PC-3 (cell line): ENCODE data around the gene ZBTB7B.

Experiments used
- CTCF ChIP-seq: fragments of 300-600 bp; sonication (generic); conservative IDR thresholded peaks from 2 replicates; pipeline ENCODE4 v1.5.1; 2017; ENCODE audit warnings: antibody characterized with exemption, low read depth, mild to moderate bottlenecking, low read length
- EZH2 ChIP-seq: fragments of 300-600 bp; sonication (generic); IDR thresholded peaks from one replicate; pipeline ENCODE4 v1.6.1; 2017; ENCODE audit warnings: antibody characterized with exemption, mild to moderate bottlenecking, low read length; ENCODE audit not compliant: unreplicated experiment
- EZH2phosphoT487 ChIP-seq: fragments of 300-600 bp; sonication (generic); IDR thresholded peaks from 2 replicates; pipeline ENCODE4 v1.6.1; 2018; ENCODE audit warnings: mild to moderate bottlenecking, antibody characterized with exemption, low read length, borderline replicate concordance

GRCh38 chr1:155035936-155036335 lies 33.3 kb downstream of the ZBTB7B start:
- TF ChIP-seq CTCF (no peak), EZH2 (no peak), EZH2phosphoT487 (no peak)
